ENCODE measurements around the gene RTN3.
"Not testable (repeated sequence)": the region's sequence is repeated elsewhere in the genome, so short reads cannot be mapped to it uniquely, and the experiment has no call there.

Gene RTN3

GRCh38 chr11:63670096-63670432 is 11.2 kb upstream of the RTN3 start:
- no peak for ATAC-seq (replicated peaks)
- H3K27ac Mint-ChIP-seq = peak overlapping the region in 1 of 2 donors; percentile 92

GRCh38 chr11:63670433-63671321 is 10.6 kb upstream of the RTN3 start:
- ATAC-seq (replicated peaks) (peak; percentile 22), DNase-seq (peak; percentile 5 to 16 (median 10))
- peaks cover 20 to 21% of the 10 kb centered on the region in 2 donors for H3K4me1 Mint-ChIP-seq (ENCODE audit: low read depth in 2 of 2)
- H3K36me3 Mint-ChIP-seq (ENCODE audit: insufficient read depth) = peaks cover 3% of the 10 kb centered on the region
- peak overlapping the region; percentile 49 to 92 for H3K27ac Mint-ChIP-seq
- no peaks in the 10 kb centered on the region for H3K27me3 Mint-ChIP-seq
- peak overlapping the region; percentile 82 to 87 for H3K4me3 Mint-ChIP-seq
- no peaks in the 10 kb centered on the region for H3K9me3 Mint-ChIP-seq

More at GRCh38 chr11:63670096-63670432, 11.2 kb upstream of the RTN3 start:
- Mint-ChIP-seq H3K4me1 (ENCODE audit: low read depth in 2 of 2) (peaks cover 20 to 21% of the 10 kb centered on the region in 2 donors), H3K36me3 (ENCODE audit: insufficient read depth) (peaks cover 3% of the 10 kb centered on the region), H3K9me3 (no peaks in the 10 kb centered on the region), H3K4me3 (peak overlapping the region; percentile 82 to 87), H3K27me3 (no peaks in the 10 kb centered on the region)
- no peak for DNase-seq

GRCh38 chr11:63671322-63672155 is 9.8 kb upstream of the RTN3 start, which contains the start of gene ATL3:
ATL3 (minus strand) TSS chr11:63671376; CDS start chr11:63671335, 41 bp downstream.
- peaks cover 20 to 21% of the 10 kb centered on the region in 2 donors for H3K4me1 Mint-ChIP-seq (ENCODE audit: low read depth in 2 of 2)
- H3K36me3 Mint-ChIP-seq (ENCODE audit: insufficient read depth) = peaks cover 3% of the 10 kb centered on the region
- no peaks in the 10 kb centered on the region for H3K9me3 Mint-ChIP-seq

GRCh38 chr11:63672156-63672463 is 9.2 kb upstream of the RTN3 start:
- DNase-seq (no peak), ATAC-seq (replicated peaks) (no peak)
- Mint-ChIP-seq H3K27ac (peak overlapping the region in 1 of 2 donors; percentile 44), H3K27me3 (no peaks in the 10 kb centered on the region), H3K4me3 (peak overlapping the region; percentile 59 to 87), H3K9me3 (no peaks in the 10 kb centered on the region), H3K4me1 (ENCODE audit: low read depth in 2 of 2) (peaks cover 20 to 21% of the 10 kb centered on the region in 2 donors), H3K36me3 (ENCODE audit: insufficient read depth) (peaks cover 3% of the 10 kb centered on the region)

More at GRCh38 chr11:63671322-63672155, 9.8 kb upstream of the RTN3 start, which contains the start of gene ATL3:
- Mint-ChIP-seq H3K27me3 (no peaks in the 10 kb centered on the region), H3K4me3 (peak within 1 kb of the TSS; percentile 82 to 87), H3K27ac (peak within 1 kb of the TSS; percentile 49 to 92)
- peak; percentile 93 for ATAC-seq (replicated peaks)
- DNase-seq = peak; percentile 91 to 94 (median 93)

GRCh38 chr11:63672936-63673539 is 8.3 kb upstream of the RTN3 start:
- peak overlapping the region in 1 of 2 donors; percentile 44 for H3K27ac Mint-ChIP-seq

GRCh38 chr11:63673579-63673978 is 7.7 kb upstream of the RTN3 start:
- Mint-ChIP-seq H3K27me3 (no peaks in the 10 kb centered on the region), H3K4me1 (ENCODE audit: low read depth in 2 of 2) (peaks cover 13 to 15% of the 10 kb centered on the region in 2 donors), H3K9me3 (no peaks in the 10 kb centered on the region), H3K36me3 (ENCODE audit: insufficient read depth) (peaks cover 3% of the 10 kb centered on the region), H3K4me3 (no peak overlapping the region), H3K27ac (no peak overlapping the region)
- DNase-seq = no peak
- ATAC-seq (replicated peaks) = no peak

More at GRCh38 chr11:63672936-63673539, 8.3 kb upstream of the RTN3 start:
- DNase-seq = no peak
- no peak for ATAC-seq (replicated peaks)
- Mint-ChIP-seq H3K4me1 (ENCODE audit: low read depth in 2 of 2) (peaks cover 13 to 15% of the 10 kb centered on the region in 2 donors), H3K27me3 (no peaks in the 10 kb centered on the region), H3K4me3 (peak overlapping the region; percentile 59 to 87), H3K9me3 (no peaks in the 10 kb centered on the region), H3K36me3 (ENCODE audit: insufficient read depth) (peaks cover 3% of the 10 kb centered on the region)

- Mint-ChIP-seq H3K4me1 (ENCODE audit: low read depth in 2 of 2) (peaks cover 16 to 24% of the 10 kb centered on the region in 2 donors), H3K9me3 (no peaks in the 10 kb centered on the region), H3K27ac (peak overlapping the region; percentile 59 to 94), H3K27me3 (no peaks in the 10 kb centered on the region), H3K4me3 (peak overlapping the region; percentile 85 to 88), H3K36me3 (ENCODE audit: insufficient read depth) (peaks cover 11% of the 10 kb centered on the region)
- DNase-seq = peak in 1 of 3 experiments; percentile 2
- no peak for ATAC-seq (replicated peaks)
These were observed 423 bp upstream of the RTN3 start for GRCh38 chr11:63680834-63681320.

- DNase-seq (no peak), ATAC-seq (replicated peaks) (peak; percentile 16)
- peak overlapping the region; percentile 59 to 94 for H3K27ac Mint-ChIP-seq
- peaks cover 11% of the 10 kb centered on the region for H3K36me3 Mint-ChIP-seq (ENCODE audit: insufficient read depth)
- peaks cover 16 to 24% of the 10 kb centered on the region in 2 donors for H3K4me1 Mint-ChIP-seq (ENCODE audit: low read depth in 2 of 2)
- peak overlapping the region; percentile 85 to 88 for H3K4me3 Mint-ChIP-seq
- no peaks in the 10 kb centered on the region for H3K27me3 Mint-ChIP-seq
- H3K9me3 Mint-ChIP-seq = no peaks in the 10 kb centered on the region
These were observed 1.0 kb downstream of the RTN3 start for GRCh38 chr11:63682066-63683021.

GRCh38 chr11:63683133-63683991 is 2.1 kb downstream of the RTN3 start:
- Mint-ChIP-seq H3K4me1 (ENCODE audit: low read depth in 2 of 2) (peaks cover 16 to 28% of the 10 kb centered on the region in 2 donors), H3K36me3 (ENCODE audit: insufficient read depth) (peaks cover 11% of the 10 kb centered on the region), H3K9me3 (no peaks in the 10 kb centered on the region), H3K27ac (no peak overlapping the region), H3K27me3 (no peaks in the 10 kb centered on the region), H3K4me3 (peak overlapping the region; percentile 38 to 88)
- DNase-seq (no peak), ATAC-seq (replicated peaks) (no peak)

GRCh38 chr11:63685158-63685721 is 3.9 kb downstream of the RTN3 start:
- not testable (repeated sequence) for H3K9me3 Mint-ChIP-seq; ATAC-seq (replicated peaks); DNase-seq; H3K27ac Mint-ChIP-seq; H3K4me3 Mint-ChIP-seq; H3K27me3 Mint-ChIP-seq
- Mint-ChIP-seq H3K4me1 (ENCODE audit: low read depth in 2 of 2) (peaks cover 16 to 32% of the 10 kb centered on the region in 2 donors), H3K36me3 (ENCODE audit: insufficient read depth) (peaks cover 11% of the 10 kb centered on the region)

- H3K4me1 Mint-ChIP-seq (ENCODE audit: low read depth in 2 of 2) = peaks cover 8 to 29% of the 10 kb centered on the region in 2 donors
- no peaks in the 10 kb centered on the region for H3K27me3 Mint-ChIP-seq
- ATAC-seq (replicated peaks) = no peak
- H3K36me3 Mint-ChIP-seq (ENCODE audit: insufficient read depth) = peaks cover 1% of the 10 kb centered on the region
- no peak overlapping the region for H3K4me3 Mint-ChIP-seq
- DNase-seq = no peak
- no peaks in the 10 kb centered on the region for H3K9me3 Mint-ChIP-seq
- no peak overlapping the region for H3K27ac Mint-ChIP-seq
These were observed 5.6 kb downstream of the RTN3 start for GRCh38 chr11:63686926-63687325.
